Activated CD4-positive, alpha-beta memory T cell treated with anti-CD3 and anti-CD28 coated beads, Interleukin-2, amount 10 ng/mL, durations not matched to agents 7 days and 5 days (primary cell): ENCODE results near the gene PIKFYVE. TPM values are rescaled to one million over a fixed set of nuclear protein-coding genes. Genes with fewer than 3 reads are reported as not detected.
"Not testable (repeated sequence)": the region's sequence is repeated elsewhere in the genome, so short reads cannot be mapped to it uniquely, and the experiment has no call there.

Experiments
- CTCF ChIA-PET: fragments of 350-600 bp; sonication (Branson Sonifier 250); formaldehyde crosslinking; loops from one replicate; lab custom pipeline; 2021; ENCODE audit warnings: antibody characterized with exemption, inconsistent platforms; lab: Charles Lee
- POLR2A ChIA-PET: fragments of 350-600 bp; sonication (Branson Sonifier 250); formaldehyde crosslinking; loops from one replicate; lab custom pipeline; 2021; ENCODE audit warnings: antibody characterized with exemption; lab: Charles Lee
- DNase-seq: peaks from one replicate; pipeline ENCODE4 v3.0.0-alpha.2; 2020
- H3K27ac Mint-ChIP-seq: one replicate; pipeline ENCODE4 v1.8.0; 2021; ENCODE audit warnings: mild to moderate bottlenecking, mixed read lengths
- H3K27me3 Mint-ChIP-seq: one replicate; pipeline ENCODE4 v1.8.0; 2021; ENCODE audit warnings: mixed read lengths
- H3K36me3 Mint-ChIP-seq: one replicate; pipeline ENCODE4 v1.8.0; 2021; ENCODE audit warnings: low read depth, mixed read lengths
- H3K4me1 Mint-ChIP-seq: one replicate; pipeline ENCODE4 v1.8.0; 2021; ENCODE audit warnings: mixed read lengths
- H3K4me3 Mint-ChIP-seq: one replicate; pipeline ENCODE4 v1.8.0; 2021; ENCODE audit warnings: mild to moderate bottlenecking, mixed read lengths
- H3K9me3 Mint-ChIP-seq: one replicate; pipeline ENCODE4 v1.8.0; 2021; ENCODE audit warnings: mixed read lengths
- total RNA-seq, 2 experiments: library from RNA; stranded (reverse); gene quantifications; one replicate each; pipeline ENCODE4 v1.2.3, GENCODE V29; 2021

PIKFYVE gene
- total RNA-seq, 2 experiments from 2014 or later: 36.6 to 37.2 TPM

GRCh38 chr2:208377344-208377860, 111.3 kb downstream of the PIKFYVE start:
- POLR2A ChIA-PET, H3K4me3 Mint-ChIP-seq, H3K4me1 Mint-ChIP-seq, DNase-seq, H3K27me3 Mint-ChIP-seq, H3K27ac Mint-ChIP-seq, H3K36me3 Mint-ChIP-seq, H3K9me3 Mint-ChIP-seq, CTCF ChIA-PET: not testable (repeated sequence)

- Mint-ChIP-seq H3K36me3 (no peaks in the 10 kb centered on the region), H3K27me3 (peaks cover 20% of the 10 kb centered on the region), H3K27ac (no peak overlapping the region), H3K4me3 (no peak overlapping the region), H3K9me3 (no peaks in the 10 kb centered on the region), H3K4me1 (no peaks in the 10 kb centered on the region)
- POLR2A ChIA-PET: no interaction called here
- CTCF ChIA-PET: no interaction called here
- DNase-seq: no peak
Measured at GRCh38 chr2:208379192-208379591, 113.1 kb downstream of the PIKFYVE start.

DNA sequence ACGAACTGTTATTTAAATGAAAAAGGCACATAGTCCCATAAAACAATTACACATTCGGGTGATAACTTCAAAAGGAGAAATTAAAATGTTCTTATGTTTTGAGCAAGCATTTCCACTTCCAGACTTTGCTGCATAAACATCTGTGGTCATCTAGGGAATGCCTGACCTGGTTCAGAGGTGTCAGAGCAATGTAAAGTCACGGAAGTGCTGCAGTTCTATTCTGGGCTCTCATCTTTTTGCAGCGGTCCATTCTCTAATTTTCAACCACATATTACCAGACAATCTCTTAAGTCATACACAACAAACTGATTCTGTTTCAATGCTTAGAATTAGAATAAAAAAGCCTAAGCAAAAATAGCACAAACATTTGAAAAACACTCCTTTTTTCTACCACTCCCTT, 118.6 kb downstream of the PIKFYVE start:
- peaks cover 37% of the 10 kb centered on the region for H3K27me3 Mint-ChIP-seq
- no peaks in the 10 kb centered on the region for H3K36me3 Mint-ChIP-seq
- POLR2A ChIA-PET: no interaction called here
- CTCF ChIA-PET: no interaction called here
- no peaks in the 10 kb centered on the region for H3K9me3 Mint-ChIP-seq
- no peaks in the 10 kb centered on the region for H3K4me1 Mint-ChIP-seq
- no peak overlapping the region for H3K27ac Mint-ChIP-seq
- H3K4me3 Mint-ChIP-seq: no peak overlapping the region
- DNase-seq: no peak

GRCh38 chr2:208386541-208386940, 120.5 kb downstream of the PIKFYVE start:
- H3K4me1 Mint-ChIP-seq: no peaks in the 10 kb centered on the region
- no peaks in the 10 kb centered on the region for H3K36me3 Mint-ChIP-seq
- CTCF ChIA-PET: interaction anchor here (1.6 kb wide), 1 partner anchor 9 kb away, joined by 3 read pairs; no protein-coding TSS in a partner anchor
- POLR2A ChIA-PET: no interaction called here
- no peaks in the 10 kb centered on the region for H3K9me3 Mint-ChIP-seq
- H3K27ac Mint-ChIP-seq: no peak overlapping the region
- H3K4me3 Mint-ChIP-seq: no peak overlapping the region
- no peak for DNase-seq
- peaks cover 34% of the 10 kb centered on the region for H3K27me3 Mint-ChIP-seq

DNA sequence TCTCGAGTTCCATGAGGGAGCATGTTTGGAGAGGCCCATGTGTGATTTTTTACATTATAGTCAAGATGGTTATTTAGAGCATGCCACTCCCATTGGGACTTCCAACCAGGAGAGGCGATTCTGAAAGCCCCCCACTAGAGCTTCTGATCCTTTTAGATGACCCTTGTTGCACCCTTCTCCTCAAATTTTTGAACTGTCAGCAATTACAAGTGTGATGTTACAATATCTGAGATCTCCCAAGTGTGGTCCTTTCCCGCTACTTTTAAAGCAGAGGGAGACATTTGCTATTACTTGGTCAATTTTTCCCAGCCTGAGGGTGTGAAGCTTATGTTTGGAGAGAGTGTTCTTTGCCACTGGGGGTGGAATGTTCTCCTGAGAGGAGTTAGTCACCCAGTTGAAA, 123.9 kb downstream of the PIKFYVE start:
- H3K9me3 Mint-ChIP-seq: peaks cover 8% of the 10 kb centered on the region
- no peak overlapping the region for H3K4me3 Mint-ChIP-seq
- ChIA-PET POLR2A (no interaction called here), CTCF (no interaction called here)
- peaks cover 15% of the 10 kb centered on the region for H3K27me3 Mint-ChIP-seq
- H3K4me1 Mint-ChIP-seq: no peaks in the 10 kb centered on the region
- DNase-seq: no peak
- H3K36me3 Mint-ChIP-seq: no peaks in the 10 kb centered on the region
- H3K27ac Mint-ChIP-seq: no peak overlapping the region

DNA sequence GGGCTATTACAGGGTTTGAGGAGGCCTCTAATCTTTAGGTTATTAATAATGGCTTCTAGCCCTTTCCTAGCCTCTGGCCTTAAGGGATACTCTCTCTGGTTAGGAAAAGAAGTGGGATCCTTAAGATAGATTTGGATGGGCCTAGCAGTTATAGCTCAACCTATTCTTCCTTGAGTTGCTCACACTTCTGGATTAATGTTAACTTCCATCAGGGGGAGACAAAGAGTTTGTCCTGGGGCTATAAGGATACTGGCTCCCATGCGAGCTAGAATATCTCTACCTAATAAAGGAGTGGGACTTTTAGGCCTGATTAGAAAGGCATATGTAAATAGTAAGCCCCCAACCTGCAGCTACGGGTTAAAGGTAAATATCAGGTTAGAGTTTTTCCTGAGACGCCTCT, 126.2 kb downstream of the PIKFYVE start:
- DNase-seq: no peak
- peaks cover 4% of the 10 kb centered on the region for H3K4me1 Mint-ChIP-seq
- H3K9me3 Mint-ChIP-seq: peaks cover 10% of the 10 kb centered on the region
- CTCF ChIA-PET: no interaction called here
- no peaks in the 10 kb centered on the region for H3K36me3 Mint-ChIP-seq
- no peak overlapping the region for H3K27ac Mint-ChIP-seq
- H3K4me3 Mint-ChIP-seq: no peak overlapping the region
- POLR2A ChIA-PET: no interaction called here
- H3K27me3 Mint-ChIP-seq: peaks cover 3% of the 10 kb centered on the region

DNA sequence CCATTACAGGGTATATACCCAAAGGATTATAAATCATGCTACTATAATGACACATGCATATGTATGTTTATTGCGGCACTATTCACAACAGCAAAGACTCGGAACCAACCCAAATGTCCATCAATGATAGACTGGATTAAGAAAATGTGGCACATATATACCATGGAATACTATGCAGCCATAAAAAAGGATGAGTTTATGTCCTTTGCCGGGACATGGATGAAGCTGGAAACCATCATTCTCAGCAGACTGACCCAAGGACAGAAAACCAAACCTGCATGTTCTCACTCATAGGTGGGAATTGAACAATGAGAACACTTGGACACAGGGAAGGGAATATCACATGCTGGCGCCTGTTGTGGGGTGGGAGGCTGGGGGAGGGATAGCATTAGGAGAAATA, 130.7 kb downstream of the PIKFYVE start:
- peaks cover 20% of the 10 kb centered on the region for H3K27me3 Mint-ChIP-seq
- H3K4me1 Mint-ChIP-seq, H3K36me3 Mint-ChIP-seq, H3K9me3 Mint-ChIP-seq, CTCF ChIA-PET, H3K27ac Mint-ChIP-seq, POLR2A ChIA-PET, DNase-seq, H3K4me3 Mint-ChIP-seq: not testable (repeated sequence)

- CTCF ChIA-PET: interaction anchor here (2.1 kb wide), 1 partner anchor 8 kb away, joined by 5 read pairs; the partner anchor contains the start of gene PTH2R
- peaks cover 2% of the 10 kb centered on the region for H3K9me3 Mint-ChIP-seq
- POLR2A ChIA-PET: no interaction called here
Measured at GRCh38 chr2:208399201-208399600, 133.1 kb downstream of the PIKFYVE start.

DNA sequence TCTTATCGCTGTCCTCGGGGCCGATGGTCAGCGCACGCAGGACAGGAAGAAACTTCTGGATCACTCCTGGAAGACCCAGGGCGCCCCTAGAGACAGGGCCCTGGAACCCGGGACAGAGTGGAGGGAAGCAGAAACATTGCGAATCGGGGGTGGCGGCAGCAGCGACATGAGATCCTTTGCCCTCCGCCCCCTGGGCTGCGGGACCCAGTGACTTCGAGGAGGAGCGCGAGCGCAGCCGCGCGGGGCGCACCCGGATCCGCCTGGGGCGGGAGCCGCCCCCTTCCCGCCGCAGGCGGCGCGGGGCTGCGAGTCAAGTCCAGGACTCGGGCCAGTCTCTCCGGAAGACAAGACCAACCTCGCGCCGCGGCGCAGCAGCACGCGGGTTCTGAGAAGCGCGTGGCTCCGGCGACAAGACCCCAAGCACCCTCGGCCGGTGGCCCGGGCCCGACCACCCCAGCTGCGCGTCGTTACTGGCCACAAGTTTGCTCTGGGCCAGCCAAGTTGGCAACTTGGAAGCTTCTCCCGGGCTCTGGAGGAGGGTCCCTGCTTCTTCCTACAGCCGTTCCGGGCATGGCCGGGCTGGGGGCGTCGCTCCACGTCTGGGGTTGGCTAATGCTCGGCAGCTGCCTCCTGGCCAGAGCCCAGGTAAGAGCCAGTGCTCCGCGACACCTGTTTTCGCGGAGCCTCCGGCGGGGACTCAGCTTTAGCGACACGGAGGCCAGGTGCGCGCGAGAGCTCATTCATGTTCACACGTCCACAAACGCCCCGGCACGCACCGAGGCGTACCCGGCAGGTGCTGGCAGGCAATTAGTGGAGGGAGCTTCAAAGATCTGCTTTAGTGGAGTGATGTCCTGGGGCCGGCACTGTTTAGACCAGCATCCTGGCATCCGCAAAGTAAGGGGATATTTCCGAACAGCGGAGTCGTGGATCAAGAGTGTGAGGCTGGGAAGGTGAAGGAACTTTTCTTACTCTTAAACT, 140.7 kb downstream of the PIKFYVE start, which contains the start of gene PTH2R:
PTH2R (plus strand) TSS at position 319 of the 978 bp plus-strand sequence; CDS start at position 571, 252 bp downstream.
- Mint-ChIP-seq H3K27ac (no peak within 1 kb of the TSS), H3K4me1 (peaks cover 7% of the 10 kb centered on the region), H3K27me3 (peaks cover 60% of the 10 kb centered on the region), H3K4me3 (no peak within 1 kb of the TSS), H3K9me3 (no peaks in the 10 kb centered on the region), H3K36me3 (no peaks in the 10 kb centered on the region)
- ChIA-PET CTCF (interaction anchor here (1.0 to 1.4 kb wide), 4 partner anchors 8 to 11 kb away, joined by 3 to 5 read pairs (median 4); no protein-coding TSS in a partner anchor), POLR2A (interaction anchor here (1.5 kb wide), 1 partner anchor 11 kb away, joined by 4 read pairs; no protein-coding TSS in a partner anchor)
- DNase-seq: no peak

More at GRCh38 chr2:208399201-208399600, 133.1 kb downstream of the PIKFYVE start:
- DNase-seq: no peak
- Mint-ChIP-seq H3K4me1 (peaks cover 4% of the 10 kb centered on the region), H3K27me3 (peaks cover 37% of the 10 kb centered on the region), H3K4me3 (no peak overlapping the region), H3K27ac (no peak overlapping the region), H3K36me3 (no peaks in the 10 kb centered on the region)

DNA sequence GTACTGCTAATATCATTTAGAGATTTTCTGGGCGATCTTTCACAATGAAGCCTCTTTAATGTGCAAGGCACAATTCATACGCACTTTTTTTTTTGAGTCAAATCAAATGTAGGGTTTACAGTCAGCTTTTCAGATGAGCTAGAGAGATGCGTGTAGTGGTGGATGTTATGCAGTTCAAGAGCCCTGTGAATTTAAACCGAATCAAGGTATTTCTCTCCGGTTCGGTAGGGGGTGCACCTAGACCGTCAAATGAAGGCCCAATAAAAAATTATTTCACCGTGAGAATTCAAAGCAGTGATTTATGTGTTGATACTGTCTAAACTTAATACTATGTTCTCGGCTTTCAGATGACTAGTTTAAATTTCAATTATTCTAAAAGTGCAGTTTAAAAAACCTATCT, 141.6 kb downstream of the PIKFYVE start:
- no peak for DNase-seq
- ChIA-PET POLR2A (no interaction called here), CTCF (interaction anchor here (1.0 to 1.4 kb wide), 4 partner anchors 8 to 12 kb away, joined by 3 to 5 read pairs (median 4); no protein-coding TSS in a partner anchor)
- no peak overlapping the region for H3K27ac Mint-ChIP-seq
- H3K4me1 Mint-ChIP-seq: peaks cover 7% of the 10 kb centered on the region
- H3K27me3 Mint-ChIP-seq: peaks cover 54% of the 10 kb centered on the region
- H3K4me3 Mint-ChIP-seq: no peak overlapping the region
- H3K9me3 Mint-ChIP-seq: no peaks in the 10 kb centered on the region
- H3K36me3 Mint-ChIP-seq: no peaks in the 10 kb centered on the region

Other genes starting within 250 kb of the PIKFYVE start
- 1 to 10 TPM; 4.9 to 5.4 TPM for gene PLEKHM3, start 240.7 kb upstream of the PIKFYVE start, total RNA-seq
- not detected for gene CRYGD, start 141.7 kb upstream of the PIKFYVE start, total RNA-seq
- not detected for gene CRYGC, start 136.4 kb upstream of the PIKFYVE start, total RNA-seq
- gene CRYGB, start 120.1 kb upstream of the PIKFYVE start, total RNA-seq: not detected
- not detected for gene CRYGA, start 102.7 kb upstream of the PIKFYVE start, total RNA-seq
- gene C2orf80, start 76.2 kb upstream of the PIKFYVE start, total RNA-seq: not detected
- gene IDH1, start 11.2 kb upstream of the PIKFYVE start, total RNA-seq: 10 to 100 TPM; 41.3 to 44.2 TPM
- under 1 TPM in 1 of 2 experiments, not detected in 1; 0.10 TPM for gene PTH2R, start 140.5 kb downstream of the PIKFYVE start, total RNA-seq